ENCODE data around the gene FBXW5. TPM values are rescaled to one million over a fixed set of nuclear protein-coding genes. Genes with fewer than 3 reads are reported as not detected.

The FBXW5 gene
- total and polyA plus RNA-seq, 9 of the 15 experiments (the other 6 are each of a cell fraction or from before 2014, with no cell fraction given): 0.21 to 128 (median 37.0) TPM

DNA sequence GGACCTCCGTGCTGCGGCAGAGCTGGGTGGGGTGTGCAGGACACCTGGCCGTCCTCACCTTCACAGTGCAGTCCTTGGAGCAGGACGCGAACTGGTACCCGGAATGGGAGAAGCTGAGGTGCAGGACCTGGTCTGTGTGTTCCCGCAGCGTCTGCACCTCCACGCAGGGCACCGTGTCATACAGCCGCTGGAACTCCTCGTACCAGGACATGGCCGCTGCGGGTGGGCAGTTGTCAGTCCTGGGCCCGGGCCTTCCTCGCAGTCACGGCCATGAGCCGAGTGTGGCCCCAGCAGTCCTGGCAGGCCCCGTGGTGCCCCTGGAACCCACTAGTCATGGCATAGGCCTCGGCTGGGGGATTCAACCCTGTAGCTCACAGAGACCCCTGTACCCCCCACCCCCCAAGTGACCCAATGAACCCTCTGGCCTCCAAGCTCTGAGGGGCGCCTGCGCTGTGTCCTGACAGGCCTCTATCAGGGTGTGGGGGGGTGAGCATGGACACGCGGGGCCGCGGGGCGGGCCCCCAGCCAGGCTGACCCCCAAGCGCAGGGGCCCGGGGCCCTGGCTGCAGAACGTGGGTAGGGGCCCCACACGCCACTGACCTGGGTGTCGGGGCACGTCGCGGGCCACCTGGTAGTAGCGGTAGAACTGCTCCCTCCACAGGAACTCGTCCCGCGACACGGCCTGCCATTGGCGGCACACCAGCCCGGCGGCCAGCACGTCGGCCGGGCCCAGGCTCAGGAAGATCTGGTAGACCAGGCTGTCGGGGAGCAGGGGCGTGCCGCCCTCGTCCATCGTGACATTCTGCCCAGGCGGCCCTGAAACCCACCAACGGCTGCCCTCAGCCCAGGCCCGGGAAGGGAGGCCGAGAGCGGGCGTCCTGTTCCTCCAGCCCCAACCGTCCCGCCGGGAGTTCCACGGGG, 987 bp downstream of the FBXW5 start (continued):
- TF ChIP-seq ZNF408 (CRISPR knock-in tag; IDR thresholded peaks at IDR 0.05; ENCODE audit: low read depth) (no peak), DDX20 (tag; IDR thresholded peaks at IDR 0.05; ENCODE audit: low read depth) (no peak), TEAD4 (IDR thresholded peaks at IDR 0.05; ENCODE audit: low read length) (no peak), TEAD4 (CRISPR knock-in tag; IDR thresholded peaks at IDR 0.05; ENCODE audit: borderline replicate concordance) (no peak), ZNF717 (CRISPR knock-in tag; IDR thresholded peaks at IDR 0.05) (no peak), RFX1 (IDR thresholded peaks at IDR 0.05) (no peak), SREBF1 (IDR thresholded peaks at IDR 0.05; ENCODE audit: borderline replicate concordance, low read depth, low read length) (no peak), TRIM28 (IDR thresholded peaks at IDR 0.05) (no peak), MCM3 (IDR thresholded peaks at IDR 0.05) (no peak), ZNF444 (CRISPR knock-in tag; IDR thresholded peaks at IDR 0.05) (no peak), MEF2D (tag; conservative IDR thresholded peaks at IDR 0.05; ENCODE audit: low read depth) (no peak), NCOA1 (IDR thresholded peaks at IDR 0.05; ENCODE audit: low read depth) (no peak), HDAC1 (IDR thresholded peaks at IDR 0.05) (peak in 1 of 2 experiments; percentile 49; a peak in 1 of 4 replicates), ZNF197 (CRISPR knock-in tag; IDR thresholded peaks at IDR 0.05; ENCODE audit: low read depth) (no peak), ZNF311 (CRISPR knock-in tag; IDR thresholded peaks at IDR 0.05) (no peak), ZNF431 (CRISPR knock-in tag; IDR thresholded peaks at IDR 0.05) (no peak), SIN3A (IDR thresholded peaks at IDR 0.05; ENCODE audit: borderline replicate concordance in 2 of 2, control insufficient read depth in 1 of 2, low read depth in 2 of 2, low read length in 2 of 2) (peak in 1 of 2 experiments; percentile 36; a peak in 2 of 4 replicates), ZNF134 (CRISPR knock-in tag; conservative IDR thresholded peaks at IDR 0.05) (no peak), SRSF3 (IDR thresholded peaks at IDR 0.05; ENCODE audit: insufficient read depth, low read length) (no peak)
- TF ChIP-seq, protein P1, sequence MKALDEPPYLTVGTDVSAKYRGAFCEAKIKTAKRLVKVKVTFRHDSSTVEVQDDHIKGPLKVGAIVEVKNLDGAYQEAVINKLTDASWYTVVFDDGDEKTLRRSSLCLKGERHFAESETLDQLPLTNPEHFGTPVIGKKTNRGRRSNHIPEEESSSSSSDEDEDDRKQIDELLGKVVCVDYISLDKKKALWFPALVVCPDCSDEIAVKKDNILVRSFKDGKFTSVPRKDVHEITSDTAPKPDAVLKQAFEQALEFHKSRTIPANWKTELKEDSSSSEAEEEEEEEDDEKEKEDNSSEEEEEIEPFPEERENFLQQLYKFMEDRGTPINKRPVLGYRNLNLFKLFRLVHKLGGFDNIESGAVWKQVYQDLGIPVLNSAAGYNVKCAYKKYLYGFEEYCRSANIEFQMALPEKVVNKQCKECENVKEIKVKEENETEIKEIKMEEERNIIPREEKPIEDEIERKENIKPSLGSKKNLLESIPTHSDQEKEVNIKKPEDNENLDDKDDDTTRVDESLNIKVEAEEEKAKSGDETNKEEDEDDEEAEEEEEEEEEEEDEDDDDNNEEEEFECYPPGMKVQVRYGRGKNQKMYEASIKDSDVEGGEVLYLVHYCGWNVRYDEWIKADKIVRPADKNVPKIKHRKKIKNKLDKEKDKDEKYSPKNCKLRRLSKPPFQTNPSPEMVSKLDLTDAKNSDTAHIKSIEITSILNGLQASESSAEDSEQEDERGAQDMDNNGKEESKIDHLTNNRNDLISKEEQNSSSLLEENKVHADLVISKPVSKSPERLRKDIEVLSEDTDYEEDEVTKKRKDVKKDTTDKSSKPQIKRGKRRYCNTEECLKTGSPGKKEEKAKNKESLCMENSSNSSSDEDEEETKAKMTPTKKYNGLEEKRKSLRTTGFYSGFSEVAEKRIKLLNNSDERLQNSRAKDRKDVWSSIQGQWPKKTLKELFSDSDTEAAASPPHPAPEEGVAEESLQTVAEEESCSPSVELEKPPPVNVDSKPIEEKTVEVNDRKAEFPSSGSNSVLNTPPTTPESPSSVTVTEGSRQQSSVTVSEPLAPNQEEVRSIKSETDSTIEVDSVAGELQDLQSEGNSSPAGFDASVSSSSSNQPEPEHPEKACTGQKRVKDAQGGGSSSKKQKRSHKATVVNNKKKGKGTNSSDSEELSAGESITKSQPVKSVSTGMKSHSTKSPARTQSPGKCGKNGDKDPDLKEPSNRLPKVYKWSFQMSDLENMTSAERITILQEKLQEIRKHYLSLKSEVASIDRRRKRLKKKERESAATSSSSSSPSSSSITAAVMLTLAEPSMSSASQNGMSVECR (CRISPR knock-in tag; IDR thresholded peaks at IDR 0.05): peak; percentile 53; the same call in 1 of the 2 replicates
- TF ChIP-seq, protein P2, sequence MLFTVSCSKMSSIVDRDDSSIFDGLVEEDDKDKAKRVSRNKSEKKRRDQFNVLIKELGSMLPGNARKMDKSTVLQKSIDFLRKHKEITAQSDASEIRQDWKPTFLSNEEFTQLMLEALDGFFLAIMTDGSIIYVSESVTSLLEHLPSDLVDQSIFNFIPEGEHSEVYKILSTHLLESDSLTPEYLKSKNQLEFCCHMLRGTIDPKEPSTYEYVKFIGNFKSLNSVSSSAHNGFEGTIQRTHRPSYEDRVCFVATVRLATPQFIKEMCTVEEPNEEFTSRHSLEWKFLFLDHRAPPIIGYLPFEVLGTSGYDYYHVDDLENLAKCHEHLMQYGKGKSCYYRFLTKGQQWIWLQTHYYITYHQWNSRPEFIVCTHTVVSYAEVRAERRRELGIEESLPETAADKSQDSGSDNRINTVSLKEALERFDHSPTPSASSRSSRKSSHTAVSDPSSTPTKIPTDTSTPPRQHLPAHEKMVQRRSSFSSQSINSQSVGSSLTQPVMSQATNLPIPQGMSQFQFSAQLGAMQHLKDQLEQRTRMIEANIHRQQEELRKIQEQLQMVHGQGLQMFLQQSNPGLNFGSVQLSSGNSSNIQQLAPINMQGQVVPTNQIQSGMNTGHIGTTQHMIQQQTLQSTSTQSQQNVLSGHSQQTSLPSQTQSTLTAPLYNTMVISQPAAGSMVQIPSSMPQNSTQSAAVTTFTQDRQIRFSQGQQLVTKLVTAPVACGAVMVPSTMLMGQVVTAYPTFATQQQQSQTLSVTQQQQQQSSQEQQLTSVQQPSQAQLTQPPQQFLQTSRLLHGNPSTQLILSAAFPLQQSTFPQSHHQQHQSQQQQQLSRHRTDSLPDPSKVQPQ (CRISPR knock-in tag; IDR thresholded peaks at IDR 0.05; ENCODE audit: borderline replicate concordance): no peak
- TF ChIP-seq, protein P3, sequence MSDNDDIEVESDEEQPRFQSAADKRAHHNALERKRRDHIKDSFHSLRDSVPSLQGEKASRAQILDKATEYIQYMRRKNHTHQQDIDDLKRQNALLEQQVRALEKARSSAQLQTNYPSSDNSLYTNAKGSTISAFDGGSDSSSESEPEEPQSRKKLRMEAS (CRISPR knock-in tag; IDR thresholded peaks at IDR 0.05): peak; percentile 37

Measured in K562 (cell line).